ENCODE results near the gene EMC10.

EMC10 gene

GRCh38 chr19:50510700-50511068 lies 34.4 kb downstream of the EMC10 start:
- no peaks in the 10 kb centered on the region for H4K20me1 ChIP-seq
- H3K27me3 ChIP-seq = no peaks in the 10 kb centered on the region
- no peaks in the 10 kb centered on the region for H3K9me3 ChIP-seq
- H3K36me3 ChIP-seq = no peaks in the 10 kb centered on the region
- H3K9ac ChIP-seq = peak overlapping the region; percentile 80
- peak overlapping the region; percentile 89 for H3K27ac ChIP-seq
- H3K4me2 ChIP-seq = peak overlapping the region; percentile 88
- H3K4me3 ChIP-seq = peak overlapping the region; percentile 69
- TF ChIP-seq Cebpa-rat (IDR thresholded peaks at IDR 0.05) = no peak
- H3K4me1 ChIP-seq = peaks cover 78% of the 10 kb centered on the region

GRCh38 chr19:50511069-50511822 lies 34.9 kb downstream of the EMC10 start, which contains the start of gene JOSD2:
TSS of gene JOSD2 (minus strand) at chr19:50511191. CDS start at chr19:50510431, 760 bp downstream.
- Histone ChIP-seq H3K36me3 (no peaks in the 10 kb centered on the region), H3K9me3 (no peaks in the 10 kb centered on the region), H3K4me3 (peak within 1 kb of the TSS; percentile 69), H3K27me3 (no peaks in the 10 kb centered on the region), H3K4me1 (peaks cover 79% of the 10 kb centered on the region), H3K27ac (peak within 1 kb of the TSS; percentile 89), H3K9ac (peak within 1 kb of the TSS; percentile 80), H3K4me2 (peak within 1 kb of the TSS; percentile 88), H4K20me1 (no peaks in the 10 kb centered on the region)
- TF ChIP-seq Cebpa-rat (IDR thresholded peaks at IDR 0.05) = no peak

GRCh38 chr19:50512112-50512998 lies 36.0 kb downstream of the EMC10 start:
- no peaks in the 10 kb centered on the region for H4K20me1 ChIP-seq
- H3K4me3 ChIP-seq = peak overlapping the region; percentile 69
- TF ChIP-seq Cebpa-rat (IDR thresholded peaks at IDR 0.05) = no peak
- peak overlapping the region; percentile 88 for H3K4me2 ChIP-seq
- peaks cover 79% of the 10 kb centered on the region for H3K4me1 ChIP-seq
- H3K9ac ChIP-seq = peak overlapping the region; percentile 80
- H3K27ac ChIP-seq = peak overlapping the region; percentile 89
- peaks cover under 1% of the 10 kb centered on the region; the same call in 1 of the 2 replicates for H3K36me3 ChIP-seq
- no peaks in the 10 kb centered on the region for H3K27me3 ChIP-seq
- H3K9me3 ChIP-seq = no peaks in the 10 kb centered on the region

- no peaks in the 10 kb centered on the region for H3K27me3 ChIP-seq
- H3K9ac ChIP-seq = no peak overlapping the region
- H4K20me1 ChIP-seq = no peaks in the 10 kb centered on the region
- peaks cover 71% of the 10 kb centered on the region for H3K4me1 ChIP-seq
- no peak for TF ChIP-seq Cebpa-rat (IDR thresholded peaks at IDR 0.05)
- H3K9me3 ChIP-seq = peaks cover 5% of the 10 kb centered on the region
- H3K27ac ChIP-seq = peak overlapping the region; percentile 89; the same call in 1 of the 2 replicates
- peaks cover 9% of the 10 kb centered on the region; the same call in 1 of the 2 replicates for H3K36me3 ChIP-seq
- H3K4me3 ChIP-seq = no peak overlapping the region
- peak overlapping the region; percentile 86 for H3K4me2 ChIP-seq
Observed at GRCh38 chr19:50512999-50513745, 36.9 kb downstream of the EMC10 start.

- H3K4me2 ChIP-seq = peak within 1 kb of the TSS; percentile 86
- H3K27me3 ChIP-seq = no peaks in the 10 kb centered on the region
- H3K9ac ChIP-seq = peak within 1 kb of the TSS; percentile 46
- peak within 1 kb of the TSS; percentile 46; the same call in 1 of the 2 replicates for H3K4me3 ChIP-seq
- no peak for TF ChIP-seq Cebpa-rat (IDR thresholded peaks at IDR 0.05)
- peaks cover 16% of the 10 kb centered on the region for H3K36me3 ChIP-seq
- H3K9me3 ChIP-seq = peaks cover 12% of the 10 kb centered on the region
- H3K4me1 ChIP-seq = peaks cover 64% of the 10 kb centered on the region
- H4K20me1 ChIP-seq = no peaks in the 10 kb centered on the region
- peak within 1 kb of the TSS; percentile 89 for H3K27ac ChIP-seq
Observed at GRCh38 chr19:50513746-50514345, 37.5 kb downstream of the EMC10 start, which contains the start of gene ASPDH. TSS of gene ASPDH (minus strand) at chr19:50513913. CDS start at chr19:50513823, 90 bp downstream.

GRCh38 chr19:50514346-50515167 lies 38.2 kb downstream of the EMC10 start:
- no peaks in the 10 kb centered on the region for H3K27me3 ChIP-seq
- H3K36me3 ChIP-seq = peaks cover 20% of the 10 kb centered on the region
- no peak for TF ChIP-seq Cebpa-rat (IDR thresholded peaks at IDR 0.05)
- no peaks in the 10 kb centered on the region for H4K20me1 ChIP-seq
- peaks cover 57% of the 10 kb centered on the region for H3K4me1 ChIP-seq
- peak overlapping the region; percentile 46; the same call in 1 of the 2 replicates for H3K4me3 ChIP-seq
- peaks cover 16% of the 10 kb centered on the region for H3K9me3 ChIP-seq
- peak overlapping the region; percentile 46 for H3K9ac ChIP-seq
- peak overlapping the region; percentile 86 for H3K4me2 ChIP-seq
- H3K27ac ChIP-seq = peak overlapping the region; percentile 89

- Histone ChIP-seq H3K27me3 (no peaks in the 10 kb centered on the region), H3K9me3 (peaks cover 16% of the 10 kb centered on the region), H3K27ac (peak overlapping the region; percentile 89), H3K4me1 (peaks cover 51% of the 10 kb centered on the region), H4K20me1 (no peaks in the 10 kb centered on the region), H3K4me3 (no peak overlapping the region), H3K9ac (0 out of 2 replicates have a peak overlapping the region, but pooled peaks have one; percentile 24), H3K36me3 (peaks cover 20% of the 10 kb centered on the region), H3K4me2 (peak overlapping the region; percentile 86)
- no peak for TF ChIP-seq Cebpa-rat (IDR thresholded peaks at IDR 0.05)
Observed at GRCh38 chr19:50515168-50515561, 38.9 kb downstream of the EMC10 start.

GRCh38 chr19:50516456-50516855 lies 40.1 kb downstream of the EMC10 start:
- H3K9me3 ChIP-seq = peaks cover 16% of the 10 kb centered on the region
- no peak overlapping the region for H3K4me2 ChIP-seq
- H3K36me3 ChIP-seq = peaks cover 20% of the 10 kb centered on the region
- peaks cover 43% of the 10 kb centered on the region for H3K4me1 ChIP-seq
- TF ChIP-seq Cebpa-rat (IDR thresholded peaks at IDR 0.05) = no peak
- H3K9ac ChIP-seq = no peak overlapping the region
- H3K27me3 ChIP-seq = no peaks in the 10 kb centered on the region
- H4K20me1 ChIP-seq = no peaks in the 10 kb centered on the region
- no peak overlapping the region for H3K27ac ChIP-seq
- H3K4me3 ChIP-seq = no peak overlapping the region
